Measurements from ENCODE around the gene ZDHHC5.

GRCh38 chr11:57679396-57679795 is 11.5 kb downstream of the ZDHHC5 start:
- TF ChIP-seq CTCF (IDR thresholded peaks at IDR 0.05), result no peak
- TF ChIP-seq POLR2A (IDR thresholded peaks at IDR 0.05), result no peak

Measured in esophagus squamous epithelium (tissue), 4 donors.